Stimulated activated CD8-positive, alpha-beta memory T cell treated with anti-CD3 and anti-CD28 coated beads, Interleukin-12 subunit alpha, Interleukin-12 subunit beta, amount 100 ng/mL, for 24 hours (primary cell): Measurements from ENCODE around the gene PTGIR.
A peak's percentile ranks its signal among the peaks of the same experiment; 100 is the strongest.

Experiments used
- DNase-seq: peaks from one replicate; pipeline ENCODE4 v3.0.0-alpha.2; 2020; ENCODE audit errors: extremely low read depth

Gene PTGIR

GRCh38 chr19:46616631-46617322, 8.1 kb downstream of the PTGIR start:
- no peak for DNase-seq

GRCh38 chr19:46615966-46616365, 8.9 kb downstream of the PTGIR start:
- DNase-seq, result no peak

DNA sequence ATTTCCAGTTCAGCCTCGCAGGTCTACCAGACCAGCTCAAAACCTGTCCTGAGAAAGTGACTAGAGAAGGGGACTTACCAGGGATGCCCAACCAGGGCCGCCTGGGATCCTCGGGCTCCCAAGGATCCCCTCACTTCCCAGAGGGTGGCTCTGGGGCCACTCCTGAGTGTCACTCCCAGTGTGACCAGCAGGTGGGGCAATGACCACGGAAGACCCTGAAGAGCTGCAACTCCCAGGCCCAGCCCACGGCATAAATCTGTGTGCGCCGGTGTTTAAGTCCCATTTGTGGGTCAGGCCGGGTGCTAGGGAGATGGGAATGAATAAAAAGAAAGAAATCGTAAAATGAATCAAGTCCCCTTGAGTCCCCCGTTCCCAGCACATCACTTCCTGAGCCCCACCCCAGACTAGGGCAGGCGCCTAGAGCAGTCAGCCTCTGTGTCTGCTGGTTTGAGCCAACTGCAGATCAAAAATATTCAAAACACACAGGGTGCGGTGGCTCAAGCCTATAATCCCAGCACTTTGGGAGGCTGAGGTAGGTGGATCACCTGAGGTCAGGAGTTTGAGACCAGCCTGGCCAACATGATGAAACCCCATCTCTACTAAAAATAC, 10.7 kb downstream of the PTGIR start:
- no peak for DNase-seq

- no peak for DNase-seq
Observed at GRCh38 chr19:46613525-46613924, 11.4 kb downstream of the PTGIR start.

- DNase-seq, result no peak
Observed at GRCh38 chr19:46611776-46612175, 13.1 kb downstream of the PTGIR start.

- DNase-seq, result no peak
Observed at GRCh38 chr19:46610851-46611770, 13.8 kb downstream of the PTGIR start.

GRCh38 chr19:46610413-46610775, 14.5 kb downstream of the PTGIR start:
- no peak for DNase-seq

DNA sequence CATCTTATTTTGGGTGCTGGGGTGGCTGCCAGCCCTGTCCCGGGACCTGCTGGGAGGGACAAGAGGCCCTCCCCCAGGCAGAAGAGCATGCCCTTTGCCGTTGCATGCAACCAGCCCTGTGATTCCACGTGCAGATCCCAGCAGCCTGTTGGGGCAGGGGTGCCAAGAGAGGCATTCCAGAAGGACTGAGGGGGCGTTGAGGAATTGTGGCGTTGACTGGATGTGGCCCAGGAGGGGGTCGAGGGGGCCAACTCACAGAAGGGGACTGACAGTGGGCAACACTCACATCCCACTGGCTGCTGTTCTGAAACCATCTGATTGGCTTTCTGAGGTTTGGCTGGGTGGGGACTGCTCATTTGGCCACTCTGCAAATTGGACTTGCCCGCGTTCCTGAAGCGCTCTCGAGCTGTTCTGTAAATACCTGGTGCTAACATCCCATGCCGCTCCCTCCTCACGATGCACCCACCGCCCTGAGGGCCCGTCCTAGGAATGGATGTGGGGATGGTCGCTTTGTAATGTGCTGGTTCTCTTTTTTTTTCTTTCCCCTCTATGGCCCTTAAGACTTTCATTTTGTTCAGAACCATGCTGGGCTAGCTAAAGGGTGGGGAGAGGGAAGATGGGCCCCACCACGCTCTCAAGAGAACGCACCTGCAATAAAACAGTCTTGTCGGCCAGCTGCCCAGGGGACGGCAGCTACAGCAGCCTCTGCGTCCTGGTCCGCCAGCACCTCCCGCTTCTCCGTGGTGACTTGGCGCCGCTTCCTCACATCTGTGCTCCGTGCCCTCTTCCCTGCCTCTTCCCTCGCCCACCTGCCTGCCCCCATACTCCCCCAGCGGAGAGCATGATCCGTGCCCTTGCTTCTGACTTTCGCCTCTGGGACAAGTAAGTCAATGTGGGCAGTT, 15.1 kb downstream of the PTGIR start:
- no peak for DNase-seq

DNA sequence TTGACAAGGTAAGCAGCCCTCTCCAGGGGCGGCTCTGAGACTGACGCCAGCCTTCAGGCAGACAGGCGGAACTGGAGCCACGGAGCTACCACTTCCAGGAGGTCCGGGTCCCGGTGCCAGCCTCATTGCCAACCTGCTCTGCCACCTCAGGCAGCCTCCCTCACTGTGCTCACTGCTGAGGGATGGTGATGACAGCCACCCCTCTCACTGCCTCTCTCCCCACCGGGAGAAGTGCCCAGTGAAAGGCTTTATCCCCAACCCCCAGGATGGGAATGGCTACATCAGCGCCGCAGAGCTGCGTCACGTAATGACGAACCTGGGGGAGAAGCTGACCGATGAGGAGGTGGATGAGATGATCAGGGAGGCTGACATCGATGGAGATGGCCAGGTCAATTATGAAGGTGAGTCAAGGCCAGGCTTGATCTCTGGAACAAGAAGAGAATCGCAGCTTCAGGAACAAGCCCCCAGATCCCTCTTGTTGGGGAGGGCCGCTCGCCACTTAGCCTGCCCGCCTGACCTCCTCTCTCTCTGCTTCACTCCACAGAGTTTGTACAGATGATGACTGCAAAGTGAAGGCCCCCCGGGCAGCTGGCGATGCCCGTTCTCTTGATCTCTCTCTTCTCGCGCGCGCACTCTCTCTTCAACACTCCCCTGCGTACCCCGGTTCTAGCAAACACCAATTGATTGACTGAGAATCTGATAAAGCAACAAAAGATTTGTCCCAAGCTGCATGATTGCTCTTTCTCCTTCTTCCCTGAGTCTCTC, 16.1 kb downstream of the PTGIR start:
- DNase-seq, result no peak

DNA sequence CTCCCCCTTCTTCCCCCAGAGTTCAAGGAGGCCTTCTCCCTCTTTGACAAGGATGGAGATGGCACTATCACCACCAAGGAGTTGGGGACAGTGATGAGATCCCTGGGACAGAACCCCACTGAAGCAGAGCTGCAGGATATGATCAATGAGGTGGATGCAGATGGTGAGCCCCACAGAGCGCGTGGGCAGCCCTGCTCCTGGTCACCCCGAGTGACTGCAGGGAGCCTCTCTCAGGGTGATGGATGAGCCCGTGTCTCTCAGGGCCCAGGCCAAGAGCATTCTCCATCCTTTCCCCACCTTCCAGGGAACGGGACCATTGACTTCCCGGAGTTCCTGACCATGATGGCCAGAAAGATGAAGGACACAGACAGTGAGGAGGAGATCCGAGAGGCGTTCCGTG, 16.7 kb downstream of the PTGIR start:
- no peak for DNase-seq

- no peak for DNase-seq
Observed at GRCh38 chr19:46607448-46607841, 17.4 kb downstream of the PTGIR start.

GRCh38 chr19:46606681-46607447, 18.0 kb downstream of the PTGIR start:
- no peak for DNase-seq

GRCh38 chr19:46606019-46606418, 18.9 kb downstream of the PTGIR start:
- no peak for DNase-seq

DNA sequence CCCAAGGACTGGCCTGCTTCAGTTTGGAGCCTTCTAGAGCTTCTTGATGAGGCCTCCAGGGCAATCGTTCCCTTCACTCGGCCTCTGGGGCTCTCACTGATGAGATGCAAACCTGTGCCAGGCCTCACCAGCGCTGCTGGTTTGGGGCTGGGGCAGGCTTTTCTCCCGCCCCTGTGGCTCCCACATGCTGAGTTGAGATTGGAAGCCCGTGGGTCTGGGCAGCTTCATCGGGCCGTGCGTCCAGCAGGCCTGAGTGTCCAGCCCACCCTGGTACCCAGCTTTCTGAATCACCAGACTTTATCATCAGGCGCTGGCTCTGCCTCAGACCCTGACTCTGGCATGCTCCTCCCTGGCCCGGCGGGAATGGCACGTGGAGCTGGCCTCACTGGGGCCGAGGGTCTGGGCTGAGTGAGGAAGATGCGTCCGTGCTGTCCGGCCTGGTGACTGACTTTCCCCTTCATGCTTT, 19.5 kb downstream of the PTGIR start:
- no peak for DNase-seq

DNA sequence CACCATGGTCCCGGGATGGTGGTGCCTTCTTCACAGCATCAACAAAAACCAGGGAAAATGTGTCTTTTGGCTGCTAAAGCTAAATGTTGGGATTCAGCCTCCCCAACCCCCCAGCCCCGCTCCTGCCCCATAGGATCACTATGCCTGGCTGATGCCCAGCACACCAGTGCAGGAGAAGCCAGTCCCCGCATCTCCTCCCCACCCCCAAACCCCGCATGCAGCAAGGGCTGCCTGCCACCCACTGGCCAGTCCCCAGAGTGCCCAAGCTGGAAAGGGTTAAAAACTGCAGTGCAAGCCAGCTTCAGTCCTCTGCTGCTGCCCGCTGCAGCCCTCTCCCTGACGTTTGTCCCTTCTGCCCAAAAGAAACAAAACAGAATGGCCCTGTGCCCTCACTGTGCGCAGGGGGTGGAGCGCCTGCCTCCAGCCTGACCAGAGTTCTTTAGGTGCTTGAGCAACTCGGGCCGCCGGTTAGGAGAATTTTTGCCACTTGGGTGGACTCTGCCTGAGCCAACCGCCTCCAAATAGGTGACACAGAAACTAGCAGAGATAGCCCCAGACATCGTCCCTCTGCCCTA, 20.0 kb downstream of the PTGIR start:
- no peak for DNase-seq

DNA sequence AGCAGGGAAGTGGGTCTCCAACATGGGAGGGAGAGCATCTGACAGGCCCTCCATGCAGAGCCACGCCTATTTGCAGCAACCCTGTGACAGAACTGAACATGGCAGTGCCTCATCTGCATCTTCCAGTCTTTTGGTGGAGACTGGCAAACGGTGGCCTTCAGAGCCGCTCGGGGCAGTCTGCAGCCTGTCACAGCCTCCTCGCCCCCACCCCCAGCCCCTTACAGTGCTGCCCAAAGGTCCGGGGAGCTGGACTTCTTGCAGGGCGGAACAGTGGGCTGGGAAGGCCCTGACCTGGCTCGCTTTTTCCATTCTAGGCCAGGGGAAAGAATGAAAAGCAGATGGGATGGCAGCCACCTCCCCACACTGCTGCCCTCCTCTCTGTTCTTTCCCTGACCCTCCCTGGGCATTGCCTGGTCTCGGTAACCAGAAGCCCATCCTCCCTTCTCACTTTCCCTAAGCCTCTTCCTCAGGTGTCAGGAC, 21.1 kb downstream of the PTGIR start:
- no peak for DNase-seq

GRCh38 chr19:46603195-46603637, 21.7 kb downstream of the PTGIR start:
- DNase-seq, result no peak

GRCh38 chr19:46602392-46603194, 22.3 kb downstream of the PTGIR start:
- DNase-seq, result peak; percentile 48
